OCI-LY7 (cell line): ENCODE data around the gene ADAMTS4. TPM values are rescaled to one million over a fixed set of nuclear protein-coding genes. Genes with fewer than 3 reads are reported as not detected.

Source experiments
- BruUV-seq: library from RNA; stranded (reverse); fragments of 400-500 nt; replicated peaks from 2 replicates; lab custom pipeline; 2021; lab: Mats Ljungman, UMichigan
- CTCF ChIA-PET: fragments of 300-600 bp; sonication (Branson Sonifier 250); formaldehyde crosslinking; loops from one replicate; lab custom pipeline; 2022; ENCODE audit warnings: antibody characterized with exemption; ENCODE audit not compliant: unreplicated experiment; lab: Charles Lee
- POLR2A ChIA-PET: fragments of 300-600 bp; sonication (Branson Sonifier 250); formaldehyde crosslinking; loops from one replicate; lab custom pipeline; 2022; ENCODE audit warnings: antibody characterized with exemption; lab: Charles Lee
- DNase-seq: peaks from one replicate; pipeline ENCODE4 v3.0.0-alpha.2; 2015; ENCODE audit warnings: low spot score
- H2AFZ ChIP-seq: fragments of 200-600 bp; sonication (generic), shearing (Covaris generic); 2 replicates; pipeline ENCODE4 v1.6.1; 2014; ENCODE audit warnings: mild to moderate bottlenecking, antibody characterized with exemption, low read length, moderate library complexity
- H3K27ac ChIP-seq: fragments of 200-600 bp; sonication (generic); 2 replicates; pipeline ENCODE4 v1.5.1; 2014; ENCODE audit warnings: mixed run types, low read depth, mild to moderate bottlenecking, moderate library complexity, low read length, inconsistent platforms; ENCODE audit not compliant: poor library complexity, severe bottlenecking
- H3K36me3 ChIP-seq: fragments of 200-600 bp; sonication (generic); 2 replicates; pipeline ENCODE4 v1.6.1; 2014; ENCODE audit warnings: mild to moderate bottlenecking, antibody characterized with exemption, low read length, moderate library complexity, mixed read lengths; ENCODE audit not compliant: insufficient read depth
- H3K4me1 ChIP-seq: fragments of 200-600 bp; sonication (generic); 2 replicates; pipeline ENCODE4 v1.5.1; 2014; ENCODE audit warnings: mild to moderate bottlenecking, low read length; ENCODE audit not compliant: insufficient read depth, poor library complexity, severe bottlenecking
- H3K4me2 ChIP-seq: fragments of 200-600 bp; sonication (generic); 2 replicates; pipeline ENCODE4 v1.6.1; 2014; ENCODE audit warnings: mild to moderate bottlenecking, low read length
- H3K4me3 ChIP-seq: fragments of 200-600 bp; sonication (generic); 2 replicates; pipeline ENCODE4 v1.5.1; 2014; ENCODE audit warnings: mild to moderate bottlenecking, low read depth, low read length; ENCODE audit not compliant: poor library complexity, severe bottlenecking
- H3K79me2 ChIP-seq: fragments of 200-600 bp; sonication (generic); 2 replicates; pipeline ENCODE4 v1.6.1; 2016; ENCODE audit warnings: low read depth, mild to moderate bottlenecking, low read length, moderate library complexity, mixed read lengths; ENCODE audit not compliant: insufficient read depth
- H3K9me2 ChIP-seq: fragments of 200-600 bp; sonication (generic); 2 replicates; pipeline ENCODE4 v1.6.1; 2016; ENCODE audit warnings: mild to moderate bottlenecking, low read length, mixed read lengths; ENCODE audit not compliant: insufficient read depth
- H3K9me3 ChIP-seq: fragments of 200-600 bp; sonication (generic); 2 replicates; pipeline ENCODE4 v1.6.1; 2014; ENCODE audit warnings: mild to moderate bottlenecking, mixed run types, low read length, mixed read lengths
- H4K20me1 ChIP-seq: fragments of 200-600 bp; sonication (generic); 2 replicates; pipeline ENCODE4 v1.6.1; 2014; ENCODE audit warnings: mild to moderate bottlenecking, antibody characterized with exemption, low read length, moderate library complexity, mixed read lengths; ENCODE audit not compliant: insufficient read depth
- CTCF ChIP-seq: fragments of 200-600 bp; sonication (generic); conservative IDR thresholded peaks from 2 replicates; pipeline ENCODE4 v1.5.1; 2014; ENCODE audit warnings: mild to moderate bottlenecking, antibody characterized with exemption, low read length, moderate library complexity, mixed read lengths
- EZH2phosphoT487 ChIP-seq: fragments of 200-600 bp; sonication (generic); IDR thresholded peaks from 2 replicates; pipeline ENCODE4 v1.6.1; 2018; ENCODE audit warnings: low read depth, borderline replicate concordance, mild to moderate bottlenecking, mixed run types, antibody characterized with exemption, low read length, moderate library complexity, mixed read lengths
- intact Hi-C: fragments of 100-400 bp; cut with micrococcal nuclease; formaldehyde crosslinking; loops from one replicate; pipeline ENCODE4 v1.10.0; 2022; ENCODE audit not compliant: unreplicated experiment
- total RNA-seq, 2 experiments: library from RNA; depleted of rRNA in 1 of 2; stranded (reverse); fragments of >200 nt in 1 of 2; shearing (Covaris generic) in 1 of 2; gene quantifications; 2 replicates each; pipeline ENCODE4 v1.2.3, GENCODE V29; 2014 to 2022

ADAMTS4 gene
- total RNA-seq, 2 experiments from 2014 or later: 0.03 to 0.15 TPM

- Histone ChIP-seq H2AFZ (peak overlapping the region; percentile 51; the same call in 1 of the 2 replicates), H3K4me3 (peak overlapping the region; percentile 86)
- POLR2A ChIA-PET: interaction anchor here (0.6 to 3.1 kb wide), 5 partner anchors 8 to 48 kb away, joined by 3 to 23 read pairs (median 5); partner anchors contain the start of genes NDUFS2, PPOX and TOMM40L
These were observed 21.0 kb downstream of the ADAMTS4 start for GRCh38 chr1:161177936-161178244.

GRCh38 chr1:161177112-161177935 is 21.5 kb downstream of the ADAMTS4 start, which contains the start of gene B4GALT3:
TSS of gene B4GALT3 (minus strand) at chr1:161177507. CDS start at chr1:161176060, 1,447 bp downstream.
- Histone ChIP-seq H3K9me3 (no peaks in the 10 kb centered on the region), H3K9me2 (no peaks in the 10 kb centered on the region), H4K20me1 (no peaks in the 10 kb centered on the region), H3K4me2 (peak within 1 kb of the TSS; percentile 99), H3K27ac (peak within 1 kb of the TSS; percentile 60), H3K79me2 (peaks cover 9% of the 10 kb centered on the region; the same call in 1 of the 2 replicates), H2AFZ (peak within 1 kb of the TSS; percentile 51), H3K4me3 (peak within 1 kb of the TSS; percentile 86), H3K36me3 (peaks cover 31% of the 10 kb centered on the region), H3K4me1 (peaks cover 33% of the 10 kb centered on the region)
- ChIA-PET POLR2A (interaction anchor here (0.6 to 3.1 kb wide), 7 partner anchors 9 to 524 kb away, joined by 3 to 23 read pairs (median 5); partner anchors contain the start of genes NDUFS2, PPOX and TOMM40L), CTCF (interaction anchor here (0.6 to 1.8 kb wide), 5 partner anchors 11 to 131 kb away, joined by 3 to 15 read pairs (median 4); partner anchors contain the start of genes DEDD, PPOX and TOMM40L)
- BruUV-seq: no TSS peak
- intact Hi-C loops: loop anchor here (1.0 kb wide), 2 partner anchors 11 to 48 kb away; partner anchors contain the start of gene PPOX
- peak; percentile 87 for DNase-seq
- TF ChIP-seq CTCF (peak; percentile 40; the same call in 1 of the 2 replicates), EZH2phosphoT487 (no peak)

More at GRCh38 chr1:161177936-161178244, 21.0 kb downstream of the ADAMTS4 start:
- peak overlapping the region; percentile 99 for H3K4me2 ChIP-seq
- no peak for DNase-seq
- no peaks in the 10 kb centered on the region for H3K9me2 ChIP-seq
- no peaks in the 10 kb centered on the region for H4K20me1 ChIP-seq
- no peaks in the 10 kb centered on the region for H3K9me3 ChIP-seq
- TF ChIP-seq EZH2phosphoT487 (no peak), CTCF (no peak; the same call in 1 of the 2 replicates)
- BruUV-seq: TSS peak; percentile 91
- peaks cover 26% of the 10 kb centered on the region for H3K36me3 ChIP-seq
- peak overlapping the region; percentile 60 for H3K27ac ChIP-seq
- CTCF ChIA-PET: no interaction called here
- intact Hi-C loops: loop anchor here (1.0 kb wide), 2 partner anchors 12 to 47 kb away; partner anchors contain the start of gene PPOX
- H3K79me2 ChIP-seq: peaks cover 9% of the 10 kb centered on the region; the same call in 1 of the 2 replicates
- peaks cover 39% of the 10 kb centered on the region for H3K4me1 ChIP-seq
